Memory B cell (primary cell): ENCODE measurements around the gene TSPAN8.
"Not testable (repeated sequence)": the region's sequence is repeated elsewhere in the genome, so short reads cannot be mapped to it uniquely, and the experiment has no call there.

Experiments used
- ATAC-seq: fragments of 150-1000 bp; cut with Tn5 transposase; 2 replicates; pipeline ENCODE4 v1.10.0; 2021; ENCODE audit warnings: low read depth, mild to moderate bottlenecking, moderate library complexity
- DNase-seq, 2 donors: peaks; one replicate each; pipeline ENCODE4 v3.0.0; 2022; ENCODE audit warnings: low spot score in 2 of 2
- H3K27ac Mint-ChIP-seq: one replicate; pipeline ENCODE4 v1.8.0; 2022; ENCODE audit warnings: mild to moderate bottlenecking, moderate library complexity, mixed read lengths
- H3K27me3 Mint-ChIP-seq: one replicate; pipeline ENCODE4 v1.8.0; 2022; ENCODE audit warnings: mixed read lengths
- H3K36me3 Mint-ChIP-seq: one replicate; pipeline ENCODE4 v1.8.0; 2022; ENCODE audit warnings: mild to moderate bottlenecking, mixed read lengths
- H3K4me1 Mint-ChIP-seq: one replicate; pipeline ENCODE4 v1.8.0; 2022; ENCODE audit warnings: mixed read lengths
- H3K4me3 Mint-ChIP-seq: one replicate; pipeline ENCODE4 v1.8.0; 2022; ENCODE audit warnings: mild to moderate bottlenecking, moderate library complexity, mixed read lengths
- H3K9me3 Mint-ChIP-seq: one replicate; pipeline ENCODE4 v1.8.0; 2022; ENCODE audit warnings: mixed read lengths

The TSPAN8 gene

GRCh38 chr12:71158361-71158882, 623 bp upstream of the TSPAN8 start:
- Mint-ChIP-seq H3K4me3 (no peak overlapping the region), H3K27ac (no peak overlapping the region), H3K9me3 (no peaks in the 10 kb centered on the region), H3K36me3 (no peaks in the 10 kb centered on the region), H3K27me3 (no peaks in the 10 kb centered on the region), H3K4me1 (no peaks in the 10 kb centered on the region)
- no peak for ATAC-seq
- DNase-seq = no peak

- H3K4me1 Mint-ChIP-seq = no peaks in the 10 kb centered on the region
- DNase-seq (no peak), ATAC-seq (no peak)
- no peak overlapping the region for H3K27ac Mint-ChIP-seq
- H3K9me3 Mint-ChIP-seq = peaks cover 6% of the 10 kb centered on the region
- H3K4me3 Mint-ChIP-seq = no peak overlapping the region
- no peaks in the 10 kb centered on the region for H3K27me3 Mint-ChIP-seq
- H3K36me3 Mint-ChIP-seq = no peaks in the 10 kb centered on the region
These were observed 2.6 kb downstream of the TSPAN8 start for GRCh38 chr12:71155225-71155624.

- no peak for ATAC-seq
- H3K27ac Mint-ChIP-seq = no peak overlapping the region
- H3K36me3 Mint-ChIP-seq = no peaks in the 10 kb centered on the region
- no peaks in the 10 kb centered on the region for H3K27me3 Mint-ChIP-seq
- no peak for DNase-seq
- peaks cover 7% of the 10 kb centered on the region for H3K9me3 Mint-ChIP-seq
- H3K4me1 Mint-ChIP-seq = no peaks in the 10 kb centered on the region
- no peak overlapping the region for H3K4me3 Mint-ChIP-seq
These were observed 4.9 kb downstream of the TSPAN8 start for GRCh38 chr12:71152851-71153250.

GRCh38 chr12:71150041-71150440, 7.8 kb downstream of the TSPAN8 start:
- not testable (repeated sequence) for H3K36me3 Mint-ChIP-seq

GRCh38 chr12:71144682-71145081, 13.1 kb downstream of the TSPAN8 start:
- Mint-ChIP-seq H3K36me3 (no peaks in the 10 kb centered on the region), H3K4me3 (no peak overlapping the region), H3K27ac (no peak overlapping the region), H3K4me1 (no peaks in the 10 kb centered on the region), H3K27me3 (no peaks in the 10 kb centered on the region), H3K9me3 (peaks cover 4% of the 10 kb centered on the region)
- ATAC-seq = no peak
- DNase-seq = no peak

More at GRCh38 chr12:71150041-71150440, 7.8 kb downstream of the TSPAN8 start:
- not testable (repeated sequence) for H3K4me1 Mint-ChIP-seq, ATAC-seq, DNase-seq, H3K27me3 Mint-ChIP-seq, H3K9me3 Mint-ChIP-seq, H3K4me3 Mint-ChIP-seq, H3K27ac Mint-ChIP-seq

GRCh38 chr12:71142956-71143355, 14.8 kb downstream of the TSPAN8 start:
- DNase-seq = no peak
- Mint-ChIP-seq H3K4me3 (no peak overlapping the region), H3K4me1 (no peaks in the 10 kb centered on the region), H3K27me3 (no peaks in the 10 kb centered on the region), H3K9me3 (peaks cover 4% of the 10 kb centered on the region), H3K36me3 (no peaks in the 10 kb centered on the region), H3K27ac (no peak overlapping the region)
- ATAC-seq = no peak

- Mint-ChIP-seq H3K27me3 (no peaks in the 10 kb centered on the region), H3K9me3 (peaks cover 4% of the 10 kb centered on the region), H3K4me1 (no peaks in the 10 kb centered on the region), H3K4me3 (no peak overlapping the region), H3K27ac (no peak overlapping the region), H3K36me3 (no peaks in the 10 kb centered on the region)
- ATAC-seq = no peak
- DNase-seq = no peak
These were observed 15.8 kb downstream of the TSPAN8 start for GRCh38 chr12:71142016-71142415.

GRCh38 chr12:71141378-71141926, 16.3 kb downstream of the TSPAN8 start:
- ATAC-seq = no peak
- no peaks in the 10 kb centered on the region for H3K4me1 Mint-ChIP-seq
- no peaks in the 10 kb centered on the region for H3K27me3 Mint-ChIP-seq

GRCh38 chr12:71139153-71139735, 18.6 kb downstream of the TSPAN8 start:
- Mint-ChIP-seq H3K27me3 (peaks cover 2% of the 10 kb centered on the region), H3K27ac (no peak overlapping the region), H3K4me1 (no peaks in the 10 kb centered on the region), H3K36me3 (no peaks in the 10 kb centered on the region), H3K4me3 (no peak overlapping the region), H3K9me3 (peaks cover 8% of the 10 kb centered on the region)
- ATAC-seq = no peak
- no peak for DNase-seq

More at GRCh38 chr12:71141378-71141926, 16.3 kb downstream of the TSPAN8 start:
- Mint-ChIP-seq H3K27ac (no peak overlapping the region), H3K9me3 (peaks cover 4% of the 10 kb centered on the region), H3K4me3 (no peak overlapping the region), H3K36me3 (no peaks in the 10 kb centered on the region)
- no peak for DNase-seq

GRCh38 chr12:71138011-71138410, 19.8 kb downstream of the TSPAN8 start:
- no peak for DNase-seq
- peaks cover 2% of the 10 kb centered on the region for H3K27me3 Mint-ChIP-seq
- ATAC-seq = no peak
- no peak overlapping the region for H3K4me3 Mint-ChIP-seq
- peaks cover 8% of the 10 kb centered on the region for H3K9me3 Mint-ChIP-seq
- no peak overlapping the region for H3K27ac Mint-ChIP-seq
- H3K4me1 Mint-ChIP-seq = no peaks in the 10 kb centered on the region
- no peaks in the 10 kb centered on the region for H3K36me3 Mint-ChIP-seq

- ATAC-seq (no peak), DNase-seq (no peak)
- no peak overlapping the region for H3K27ac Mint-ChIP-seq
- H3K4me1 Mint-ChIP-seq = no peaks in the 10 kb centered on the region
- H3K4me3 Mint-ChIP-seq = no peak overlapping the region
- H3K9me3 Mint-ChIP-seq = peaks cover 7% of the 10 kb centered on the region
- peaks cover 2% of the 10 kb centered on the region for H3K27me3 Mint-ChIP-seq
- no peaks in the 10 kb centered on the region for H3K36me3 Mint-ChIP-seq
These were observed 22.0 kb downstream of the TSPAN8 start for GRCh38 chr12:71135812-71136176.

GRCh38 chr12:71135077-71135811, 22.6 kb downstream of the TSPAN8 start:
- DNase-seq (no peak), ATAC-seq (no peak)
- peaks cover 7% of the 10 kb centered on the region for H3K9me3 Mint-ChIP-seq
- no peaks in the 10 kb centered on the region for H3K36me3 Mint-ChIP-seq
- H3K27ac Mint-ChIP-seq = no peak overlapping the region
- peaks cover 2% of the 10 kb centered on the region for H3K27me3 Mint-ChIP-seq
- H3K4me3 Mint-ChIP-seq = no peak overlapping the region
- H3K4me1 Mint-ChIP-seq = no peaks in the 10 kb centered on the region

- no peak overlapping the region for H3K4me3 Mint-ChIP-seq
- no peaks in the 10 kb centered on the region for H3K36me3 Mint-ChIP-seq
- H3K27ac Mint-ChIP-seq = no peak overlapping the region
- no peaks in the 10 kb centered on the region for H3K4me1 Mint-ChIP-seq
- ATAC-seq = no peak
- H3K9me3 Mint-ChIP-seq = peaks cover 7% of the 10 kb centered on the region
- H3K27me3 Mint-ChIP-seq = peaks cover 2% of the 10 kb centered on the region
- DNase-seq = no peak
These were observed 23.4 kb downstream of the TSPAN8 start for GRCh38 chr12:71134405-71134804.

- no peaks in the 10 kb centered on the region for H3K4me1 Mint-ChIP-seq
- H3K36me3 Mint-ChIP-seq = no peaks in the 10 kb centered on the region
- DNase-seq (no peak), ATAC-seq (no peak)
- H3K27me3 Mint-ChIP-seq = peaks cover 2% of the 10 kb centered on the region
- H3K9me3 Mint-ChIP-seq = peaks cover 7% of the 10 kb centered on the region
- H3K27ac Mint-ChIP-seq = no peak overlapping the region
- no peak overlapping the region for H3K4me3 Mint-ChIP-seq
These were observed 27.2 kb downstream of the TSPAN8 start for GRCh38 chr12:71130521-71131069.
